HL-60 (cell line): Measurements from ENCODE around the gene ARHGEF6.

Source experiments
- CTCF ChIP-seq: IDR thresholded peaks from one replicate; pipeline ENCODE4 v1.5.1; 2011; ENCODE audit warnings: low read length, control low read depth, inconsistent platforms; ENCODE audit not compliant: insufficient read depth
- GABPA ChIP-seq: IDR thresholded peaks from 2 replicates; pipeline ENCODE4 v1.6.1; 2012; ENCODE audit warnings: low read depth
- POLR2AphosphoS5 ChIP-seq: IDR thresholded peaks from 2 replicates; pipeline ENCODE4 v1.6.1; 2012; ENCODE audit warnings: low read depth
- REST ChIP-seq: IDR thresholded peaks from 2 replicates; pipeline ENCODE4 v1.6.1; 2012; ENCODE audit warnings: low read depth; ENCODE audit not compliant: insufficient replicate concordance

- TF ChIP-seq CTCF (no peak), REST (no peak), GABPA (no peak), POLR2AphosphoS5 (no peak)
Measured at GRCh38 chrX:136691028-136691809, 89.5 kb downstream of the ARHGEF6 start.
